Liver (tissue), 9 donors: ENCODE measurements around the gene TAS1R2. TPM values are rescaled to one million over a fixed set of nuclear protein-coding genes. Genes with fewer than 3 reads are reported as not detected.

Experiments used
- DNase-seq: peaks from one replicate; pipeline ENCODE4 v3.0.0-alpha.2; 2017; ENCODE audit warnings: low spot score
- H3K27ac ChIP-seq, 2 donors: one replicate each; pipeline ENCODE4 v1.7.0; 2013; ENCODE audit warnings: inconsistent platforms in 2 of 2, low read length in 2 of 2, control low read depth in 1 of 2, low read depth in 1 of 2, mild to moderate bottlenecking in 1 of 2
- H3K27me3 ChIP-seq, 4 donors: one replicate each; pipeline versions ENCODE4 v1.6.1 to v1.7.0; 2013; ENCODE audit warnings: low read length in 3 of 4, inconsistent platforms in 1 of 4, mild to moderate bottlenecking in 1 of 4, moderate library complexity in 1 of 4; ENCODE audit not compliant: control insufficient read depth in 4 of 4, insufficient read depth in 4 of 4
- H3K36me3 ChIP-seq, 4 donors: one replicate each; pipeline versions ENCODE4 v1.6.1 to v1.7.0; 2013; ENCODE audit warnings: low read length in 3 of 4, mild to moderate bottlenecking in 3 of 4, low read depth in 1 of 4, moderate library complexity in 1 of 4; ENCODE audit not compliant: control insufficient read depth in 4 of 4, insufficient read depth in 3 of 4
- H3K4me1 ChIP-seq, 4 donors: one replicate each; pipeline versions ENCODE4 v1.6.1 to v1.7.0; 2013; ENCODE audit warnings: low read length in 3 of 4, mild to moderate bottlenecking in 3 of 4, moderate library complexity in 1 of 4; ENCODE audit not compliant: control insufficient read depth in 4 of 4, insufficient read depth in 4 of 4
- H3K4me3 ChIP-seq, 3 donors: one replicate each; pipeline versions ENCODE4 v1.6.1 to v1.7.0; 2013; ENCODE audit warnings: low read length in 3 of 3, control low read depth in 1 of 3, low read depth in 1 of 3, mild to moderate bottlenecking in 1 of 3
- H3K9ac ChIP-seq, 2 donors: one replicate each; pipeline ENCODE4 v1.7.0; 2013; ENCODE audit warnings: low read length in 2 of 2, mild to moderate bottlenecking in 2 of 2, moderate library complexity in 2 of 2, control low read depth in 1 of 2, low read depth in 1 of 2
- H3K9me3 ChIP-seq, 4 donors: one replicate each; pipeline versions ENCODE4 v1.6.1 to v1.7.0; 2013; ENCODE audit warnings: low read length in 3 of 4; ENCODE audit not compliant: control insufficient read depth in 4 of 4
- ATF3 ChIP-seq: IDR thresholded peaks from 2 replicates; pipeline ENCODE4 v1.6.1; 2016; ENCODE audit warnings: antibody characterized with exemption
- CTCF ChIP-seq: fragments of 150-350 bp; IDR thresholded peaks from 2 replicates; pipeline ENCODE4 v1.5.1; 2017; ENCODE audit warnings: improper control_type of control experiment, low read depth, low read length; ENCODE audit not compliant: missing input control
- FOXA1 ChIP-seq: IDR thresholded peaks from 2 replicates; pipeline ENCODE4 v1.6.1; 2016; ENCODE audit warnings: antibody characterized with exemption
- FOXA2 ChIP-seq: IDR thresholded peaks from 2 replicates; pipeline ENCODE4 v1.6.1; 2016; ENCODE audit warnings: antibody characterized with exemption
- GABPA ChIP-seq, 2 donors: IDR thresholded peaks in 1 of 2; conservative IDR thresholded peaks in 1 of 2; 2 replicates each; pipeline ENCODE4 v1.6.1; 2016; ENCODE audit warnings: antibody characterized with exemption in 2 of 2, mild to moderate bottlenecking in 1 of 2, moderate library complexity in 1 of 2
- HNF4A ChIP-seq, 2 donors: conservative IDR thresholded peaks; 2 replicates each; pipeline ENCODE4 v1.6.1; 2016; ENCODE audit warnings: antibody characterized with exemption in 2 of 2, mild to moderate bottlenecking in 2 of 2
- HNF4G ChIP-seq: IDR thresholded peaks from 2 replicates; pipeline ENCODE4 v1.6.1; 2016; ENCODE audit warnings: antibody characterized with exemption
- JUND ChIP-seq, 2 donors: IDR thresholded peaks; 2 replicates each; pipeline ENCODE4 v1.6.1; 2016; ENCODE audit warnings: antibody characterized with exemption in 2 of 2
- NR2F2 ChIP-seq: IDR thresholded peaks from 2 replicates; pipeline ENCODE4 v1.6.1; 2016; ENCODE audit warnings: antibody characterized with exemption
- RAD21 ChIP-seq, 2 donors: IDR thresholded peaks; 2 replicates each; pipeline ENCODE4 v1.6.1; 2016; ENCODE audit warnings: antibody characterized with exemption in 2 of 2, mild to moderate bottlenecking in 2 of 2
- REST ChIP-seq: IDR thresholded peaks from 2 replicates; pipeline ENCODE4 v1.6.1; 2016; ENCODE audit warnings: antibody characterized with exemption, mild to moderate bottlenecking
- RXRA ChIP-seq, 2 donors: IDR thresholded peaks; 2 replicates each; pipeline ENCODE4 v1.6.1; 2017 to 2018; ENCODE audit warnings: antibody characterized with exemption in 2 of 2, mild to moderate bottlenecking in 1 of 2
- SP1 ChIP-seq: IDR thresholded peaks from 2 replicates; pipeline ENCODE4 v1.6.1; 2018; ENCODE audit warnings: antibody characterized with exemption, mild to moderate bottlenecking
- TAF1 ChIP-seq: conservative IDR thresholded peaks from 2 replicates; pipeline ENCODE4 v1.6.1; 2016; ENCODE audit warnings: antibody characterized with exemption, mild to moderate bottlenecking
- WGBS: extraction: QIAGEN DNeasy Blood & Tissue Kit; methylation state at CpG from one replicate; pipeline ENCODE4 v1.1.7; 2013; 5-methylcytosine and 5-hydroxymethylcytosine counted together
- polyA plus RNA-seq, 2 donors: library from polyadenylated mRNA; stranded (reverse) in 1 of 2; unstranded in 1 of 2; fragments of 200-250 nt in 1 of 2; fragments of >200 nt in 1 of 2; fragmentation: Nextera tagmentation in 1 of 2; extraction: Ambion mirVana in 1 of 2; gene quantifications; one replicate each; pipeline versions ENCODE4 v1.2.1 to v1.2.3, GENCODE V29; 2013 to 2015
- total RNA-seq, 2 donors: library from RNA; depleted of rRNA; stranded (reverse); fragments of >200 nt; gene quantifications; one replicate each; pipeline ENCODE4 v1.2.3, GENCODE V29; 2014
- donor health status: healthy.
- donor health status: healthy.
- donor health status: healthy.
- donor health status: healthy.
- donor health status: healthy.

TAS1R2 gene
- total and polyA plus RNA-seq, 4 donors, result not detected

GRCh38 chr1:18886003-18886335 is 26.5 kb upstream of the TAS1R2 start:
- 100% methylated on average over 1 of the region's 1 CpG for WGBS
- Histone ChIP-seq H3K9ac (no peak overlapping the region), H3K9me3 (no peaks in the 10 kb centered on the region), H3K27ac (no peak overlapping the region), H3K4me1 (peaks cover 2 to 26% (median 14%) of the 10 kb centered on the region in 4 donors), H3K36me3 (peaks cover 20 to 60% (median 40%) of the 10 kb centered on the region in 4 donors), H3K27me3 (no peaks in the 10 kb centered on the region), H3K4me3 (no peak overlapping the region)
- TF ChIP-seq CTCF, result no peak
- TF ChIP-seq HNF4G, result no peak
- no peak for TF ChIP-seq ATF3
- no peak for TF ChIP-seq RAD21 (IDR thresholded peaks at IDR 0.05)
- no peak for DNase-seq

- H3K27ac ChIP-seq, result no peak overlapping the region
- no peaks in the 10 kb centered on the region for H3K9me3 ChIP-seq
- H3K4me1 ChIP-seq, result peaks cover 0 to 21% (median 9%) of the 10 kb centered on the region in 4 donors
- WGBS, result 91% methylated on average over 17 of the region's 17 CpGs
- peaks cover 20 to 64% (median 45%) of the 10 kb centered on the region in 4 donors for H3K36me3 ChIP-seq
- no peak overlapping the region for H3K9ac ChIP-seq
- DNase-seq, result no peak
- H3K4me3 ChIP-seq, result no peak overlapping the region
- H3K27me3 ChIP-seq, result no peaks in the 10 kb centered on the region
- TF ChIP-seq FOXA1 (no peak), CTCF (no peak), RXRA (IDR thresholded peaks at IDR 0.05) (no peak), RAD21 (IDR thresholded peaks at IDR 0.05) (no peak), ATF3 (no peak)
Measured at GRCh38 chr1:18885311-18886002, 26.0 kb upstream of the TAS1R2 start.

GRCh38 chr1:18884727-18885126 is 25.3 kb upstream of the TAS1R2 start:
- DNase-seq, result no peak
- H3K36me3 ChIP-seq, result peaks cover 23 to 64% (median 47%) of the 10 kb centered on the region in 4 donors
- no peak for TF ChIP-seq FOXA1
- TF ChIP-seq REST, result no peak
- no peak for TF ChIP-seq JUND (IDR thresholded peaks at IDR 0.05)
- TF ChIP-seq HNF4A (conservative IDR thresholded peaks at IDR 0.05), result no peak
- TF ChIP-seq GABPA (IDR thresholded peaks at IDR 0.05 in 1 of 2, conservative IDR thresholded peaks at IDR 0.05 in 1 of 2), result no peak
- TF ChIP-seq FOXA2, result no peak
- no peak for TF ChIP-seq SP1
- no peak for TF ChIP-seq NR2F2
- TF ChIP-seq RXRA (IDR thresholded peaks at IDR 0.05), result no peak
- TF ChIP-seq CTCF, result no peak
- TF ChIP-seq TAF1, result no peak
- no peak for TF ChIP-seq ATF3
- H3K4me1 ChIP-seq, result peaks cover 0 to 15% (median 5%) of the 10 kb centered on the region in 4 donors
- H3K27ac ChIP-seq, result no peak overlapping the region
- no peaks in the 10 kb centered on the region for H3K27me3 ChIP-seq
- H3K9ac ChIP-seq, result no peak overlapping the region
- H3K9me3 ChIP-seq, result no peaks in the 10 kb centered on the region
- no peak overlapping the region for H3K4me3 ChIP-seq
- WGBS, result 62% methylated on average over 6 of the region's 6 CpGs
